ENCODE measurements around the gene TTC14.

DNA sequence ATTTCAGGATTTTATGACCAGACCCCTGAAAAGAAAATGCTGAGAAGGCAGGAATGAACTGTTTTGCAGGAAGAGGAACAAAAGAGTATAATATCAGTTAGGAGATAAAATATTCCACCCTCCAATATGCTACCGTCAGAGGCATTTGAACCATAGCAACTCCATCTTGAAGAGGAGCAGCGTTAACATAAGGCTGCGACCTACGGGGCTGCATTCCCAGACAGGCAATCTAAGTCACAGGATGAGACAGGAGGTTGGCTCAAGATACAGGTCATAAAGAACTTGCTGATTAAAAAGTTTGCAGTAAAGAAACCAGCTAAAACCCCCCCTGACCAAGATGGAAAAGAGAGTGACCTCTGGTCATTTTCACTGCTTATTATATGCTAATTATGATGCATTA, 54.4 kb downstream of the TTC14 start:
- TF ChIP-seq POLR2A (IDR thresholded peaks at IDR 0.05; ENCODE audit: low read depth, low read length) (no peak), POLR2AphosphoS5 (IDR thresholded peaks at IDR 0.05; ENCODE audit: low read depth, low read length) (no peak)

Data from GM12892 (cell line).